Stimulated activated CD4-positive, alpha-beta T cell treated with anti-CD3 and anti-CD28 coated beads, TNF-alpha, amount 100 ng/mL, for 48 hours (primary cell): ENCODE data around the gene YDJC.
"Not testable (repeated sequence)": the region's sequence is repeated elsewhere in the genome, so short reads cannot be mapped to it uniquely, and the experiment has no call there.

Source experiments
- DNase-seq, 3 donors: peaks; one replicate each; pipeline ENCODE4 v3.0.0-alpha.2; 2020; ENCODE audit warnings: low read depth in 3 of 3

The YDJC gene

GRCh38 chr22:21632237-21632895, 2.5 kb upstream of the YDJC start, which contains the start of gene CCDC116:
CCDC116 (plus strand) TSS chr22:21632760; CDS start chr22:21633182, 422 bp downstream.
- peak in 2 of 3 donors; percentile 40 to 60 for DNase-seq

- no peak for DNase-seq
Observed at GRCh38 chr22:21631025-21631424, 1.2 kb upstream of the YDJC start.

- no peak for DNase-seq
Observed at GRCh38 chr22:21628386-21629254, 1.2 kb downstream of the YDJC start.

GRCh38 chr22:21626735-21627469, 2.9 kb downstream of the YDJC start:
- DNase-seq, result no peak

DNA sequence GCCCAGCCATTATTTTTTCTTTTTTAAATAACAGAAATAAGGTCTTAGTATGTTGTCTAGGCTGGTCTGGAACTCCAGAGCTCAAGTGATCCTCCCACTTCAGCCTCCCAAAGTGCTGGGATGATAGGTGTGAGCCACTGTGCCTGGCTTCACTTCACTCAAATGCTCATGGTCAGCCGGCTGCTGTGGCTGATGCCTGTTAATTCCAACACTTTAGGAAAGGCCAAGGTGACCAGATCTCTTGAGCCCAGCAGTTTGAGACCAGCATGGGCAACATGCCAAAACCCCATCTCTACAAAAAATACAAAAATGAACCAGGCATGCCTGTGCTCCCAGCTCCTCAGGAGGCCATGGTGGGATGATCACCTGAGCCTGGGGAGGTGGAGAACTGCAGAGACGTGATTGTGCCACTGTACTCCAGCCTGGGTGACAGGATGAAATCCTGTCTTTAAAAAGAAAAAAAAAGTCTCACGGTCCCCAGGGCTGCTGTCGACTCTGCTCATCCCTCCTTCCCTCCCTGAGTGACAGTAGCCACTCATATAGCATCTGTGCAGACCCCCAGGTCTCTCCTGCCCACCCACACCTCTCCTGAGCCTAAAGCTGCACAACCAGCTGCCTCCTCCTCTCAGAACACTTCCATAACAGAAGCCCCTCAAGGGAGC, 3.6 kb downstream of the YDJC start:
- DNase-seq, result no peak

GRCh38 chr22:21624880-21625791, 4.7 kb downstream of the YDJC start:
- DNase-seq, result no peak

GRCh38 chr22:21624120-21624879, 5.5 kb downstream of the YDJC start:
- peak in 2 of 3 donors; percentile 24 to 52 for DNase-seq

DNA sequence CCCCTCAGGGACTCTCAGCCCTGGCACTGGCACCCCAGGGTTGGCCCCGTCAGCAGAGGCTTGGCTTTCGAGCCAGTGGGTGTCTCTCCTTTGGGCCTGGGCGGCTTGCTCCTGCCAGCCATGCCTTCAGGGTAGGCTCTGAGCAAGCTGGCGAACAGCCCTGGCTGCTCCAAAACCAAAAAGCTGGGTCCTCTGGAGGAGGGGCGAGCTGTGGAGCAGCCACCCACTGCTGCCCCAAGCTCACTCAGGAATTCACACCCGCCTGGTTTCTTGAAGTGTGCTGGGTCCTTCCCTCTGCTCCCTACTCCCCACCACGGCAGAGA, 6.2 kb downstream of the YDJC start:
- no peak for DNase-seq

DNA sequence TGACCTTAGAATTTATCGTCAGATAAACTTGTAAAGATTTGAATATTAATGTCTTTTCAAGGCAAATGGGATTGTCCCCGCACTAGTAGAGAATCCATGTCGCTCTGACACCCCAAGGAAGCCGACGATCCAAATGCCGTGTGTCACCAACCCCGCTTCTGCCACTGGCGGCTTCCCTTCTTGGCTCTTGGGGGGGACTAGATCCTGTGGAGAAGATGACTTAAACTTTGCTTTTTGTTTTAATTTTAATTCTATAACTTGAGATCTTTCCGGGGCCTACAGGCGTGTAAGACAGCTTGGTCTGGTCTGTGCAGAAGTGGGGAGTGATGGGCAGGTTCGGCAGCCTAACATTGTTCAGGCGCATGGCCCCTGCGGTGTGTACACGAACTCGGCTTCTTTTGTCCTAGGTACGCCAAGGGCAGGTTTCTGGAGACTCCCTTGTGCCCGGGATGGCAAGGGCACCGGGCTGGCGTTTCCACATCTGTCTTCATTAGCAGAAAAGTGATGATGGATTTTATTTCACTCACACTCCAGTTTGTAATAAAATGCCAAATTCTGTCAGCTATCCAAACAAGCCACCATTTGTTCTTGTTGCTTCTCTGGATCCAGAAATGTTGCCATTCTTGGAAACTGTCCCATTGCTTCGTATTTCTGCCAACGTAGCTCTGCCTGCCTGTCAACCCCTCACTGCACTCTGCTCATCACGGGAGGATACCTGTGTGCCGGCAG, 6.7 kb downstream of the YDJC start:
- no peak for DNase-seq

GRCh38 chr22:21622011-21622918, 7.6 kb downstream of the YDJC start:
- no peak for DNase-seq

- DNase-seq, result no peak
Observed at GRCh38 chr22:21621025-21621424, 8.8 kb downstream of the YDJC start.

DNA sequence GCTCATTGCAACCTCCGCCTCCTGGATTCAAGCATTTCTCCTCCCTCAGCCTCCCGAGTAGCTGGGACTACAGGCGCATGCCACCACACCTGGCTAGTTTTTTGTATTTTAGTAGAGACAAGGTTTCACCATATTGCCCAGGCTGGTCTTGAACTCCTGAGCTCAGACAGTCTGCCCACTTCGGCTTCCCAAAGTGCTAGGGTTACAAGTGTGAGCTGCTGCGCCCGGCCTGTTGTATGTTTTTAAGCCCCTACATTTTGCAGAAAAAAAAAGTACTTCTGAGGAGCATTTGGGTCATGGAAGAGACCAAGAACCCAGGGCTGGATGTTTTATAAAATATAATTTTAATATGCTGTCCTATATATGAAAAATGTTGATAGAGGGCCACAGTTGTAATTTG, 12.5 kb downstream of the YDJC start:
- DNase-seq, result not testable (repeated sequence)

DNA sequence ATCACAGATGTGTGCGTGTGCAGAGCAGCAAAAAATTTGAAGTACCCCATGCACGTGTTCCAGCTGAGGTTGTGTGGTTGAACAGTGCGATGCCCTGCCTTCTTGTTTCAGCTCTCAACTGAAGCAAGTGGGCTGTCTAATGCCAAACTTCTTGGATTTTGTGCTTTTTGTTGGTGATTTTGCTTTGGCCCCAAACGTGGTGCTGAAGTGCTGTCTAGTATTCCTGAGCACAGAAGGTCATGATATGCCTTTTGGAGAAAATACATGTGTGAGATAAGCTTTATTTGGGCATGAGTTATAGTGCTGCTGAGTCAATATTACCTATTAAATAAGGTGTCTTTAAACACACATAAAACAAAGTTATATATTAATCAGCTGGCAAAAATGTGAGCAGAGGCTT, 14.1 kb downstream of the YDJC start:
- DNase-seq, result no peak

DNA sequence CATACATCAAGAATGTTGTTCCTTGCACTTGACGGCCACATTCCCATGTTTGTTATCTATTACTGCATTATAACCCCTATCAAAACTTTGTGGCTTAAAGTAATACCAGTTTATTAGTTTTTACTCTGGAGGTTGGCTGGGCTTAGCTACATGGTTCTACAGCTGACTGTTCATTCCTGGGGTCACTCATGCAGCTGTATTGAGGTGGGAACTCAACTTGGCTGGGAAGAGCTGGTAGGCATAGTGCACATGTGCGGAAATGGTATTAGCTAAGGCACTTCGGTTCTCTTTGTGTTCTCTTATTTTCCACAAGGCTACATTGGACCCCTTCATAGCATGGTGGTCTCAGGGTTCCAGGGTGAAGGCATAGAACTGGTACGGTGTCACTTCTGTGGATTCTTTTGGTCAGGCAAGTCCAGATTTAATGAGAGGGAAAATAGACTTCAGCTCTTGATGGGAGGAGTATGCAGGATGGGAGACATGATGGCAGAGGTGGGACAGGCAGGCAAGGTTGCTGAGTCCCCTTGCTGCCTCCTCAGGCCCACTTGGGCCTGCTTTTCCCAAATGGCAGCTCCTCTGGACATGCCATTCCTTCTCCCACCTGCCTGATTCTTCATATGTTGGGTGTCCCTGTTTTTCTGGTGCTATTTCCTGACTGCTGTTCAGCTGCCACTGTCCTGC, 16.1 kb downstream of the YDJC start:
- DNase-seq, result no peak

GRCh38 chr22:21612858-21613257, 17.0 kb downstream of the YDJC start:
- no peak for DNase-seq

DNA sequence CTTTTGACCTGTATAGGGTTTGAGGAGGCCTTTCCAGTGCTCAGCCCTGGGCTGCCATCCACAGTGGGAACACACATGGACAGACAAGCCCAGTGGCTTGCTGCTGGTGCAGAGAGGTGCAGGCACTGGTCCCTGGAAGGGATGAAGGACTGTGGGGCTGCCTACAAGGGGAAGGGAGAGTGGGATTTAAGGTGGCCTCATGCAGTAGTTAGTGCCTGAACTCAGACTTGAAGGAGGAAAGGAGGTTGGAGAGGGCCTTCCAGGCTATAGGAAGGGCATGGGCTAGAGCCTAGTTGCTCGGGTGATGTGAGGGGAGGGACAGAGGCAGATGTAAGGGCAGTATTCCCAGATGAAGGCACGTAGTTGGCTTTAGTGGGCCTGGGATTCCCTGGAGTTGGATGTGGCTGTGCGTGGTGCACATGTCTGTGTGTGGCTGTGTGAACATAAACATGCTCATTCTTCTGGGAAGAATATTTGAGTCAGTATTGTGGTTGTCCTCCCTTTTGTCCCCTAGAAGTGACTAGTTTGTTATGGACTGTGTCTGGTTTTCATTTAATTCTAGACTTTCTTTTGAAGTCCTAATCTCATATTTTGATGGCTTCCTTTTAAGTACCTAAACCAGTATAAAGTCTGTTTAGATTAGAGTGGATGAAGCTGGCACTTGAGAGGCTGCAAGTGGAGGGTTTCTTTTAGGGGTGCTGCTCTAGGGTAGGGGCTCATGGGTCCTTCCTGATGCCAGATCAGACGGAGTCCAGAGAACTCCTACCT, 18.4 kb downstream of the YDJC start:
- no peak for DNase-seq

DNA sequence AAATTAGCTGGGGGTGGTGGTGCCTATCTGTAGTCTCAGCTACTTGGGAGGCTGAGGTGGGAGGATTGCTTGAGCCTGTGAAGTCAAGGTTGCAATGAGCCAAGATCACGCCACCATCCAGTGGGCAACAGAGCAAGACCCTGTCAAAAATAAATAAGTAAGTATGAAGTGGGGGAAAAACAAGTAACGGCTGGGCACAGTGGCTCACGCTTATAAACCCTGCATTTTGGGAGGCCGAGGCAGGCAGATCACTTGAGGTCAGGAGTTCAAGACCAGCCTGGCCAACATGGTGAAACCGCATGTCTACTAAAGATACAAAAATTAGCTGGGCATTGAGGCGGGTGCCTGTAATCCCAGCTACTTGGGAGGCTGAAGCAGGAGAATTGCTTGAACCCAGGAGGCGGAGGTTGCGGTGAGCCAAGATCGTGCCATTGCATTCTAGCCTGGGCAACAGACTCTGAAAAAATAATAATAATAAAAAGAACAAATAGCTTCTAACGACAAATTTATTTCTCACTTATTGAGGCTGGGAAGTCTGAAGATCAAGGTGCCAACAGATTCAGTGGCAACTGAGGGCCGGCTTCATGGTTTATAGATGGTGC, 20.2 kb downstream of the YDJC start:
- DNase-seq, result not testable (repeated sequence)
